ENCODE data around the gene KCNQ5. TPM values are rescaled to one million over a fixed set of nuclear protein-coding genes. Genes with fewer than 3 reads are reported as not detected.

The KCNQ5 gene
- total RNA-seq, 2 experiments from 2014 or later: 10.0 to 11.8 TPM

DNA sequence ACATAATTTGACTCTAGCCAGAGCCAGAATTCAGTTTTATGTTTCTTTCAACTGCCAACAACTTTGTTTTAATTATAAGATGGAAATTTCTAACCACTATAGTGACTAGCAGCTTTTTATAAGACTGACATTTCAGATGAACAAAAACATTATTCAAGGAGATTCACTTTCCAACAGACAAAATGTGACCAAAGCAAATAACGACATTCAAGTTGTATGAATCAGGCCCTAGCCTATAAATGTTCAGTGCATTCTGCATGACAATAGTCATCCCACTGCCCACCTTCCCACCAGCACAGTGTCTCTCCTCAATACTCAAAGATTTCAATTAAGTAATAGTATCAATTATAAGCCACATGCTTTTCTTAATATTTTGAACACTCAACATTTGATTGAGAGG, 402.7 kb downstream of the KCNQ5 start:
- CTCF ChIA-PET: no interaction called here
- Mint-ChIP-seq H3K27ac (no peak overlapping the region), H3K4me1 (ENCODE audit: low read depth) (no peaks in the 10 kb centered on the region), H3K4me3 (no peak overlapping the region), H3K36me3 (ENCODE audit: low read depth) (no peaks in the 10 kb centered on the region), H3K9me3 (ENCODE audit: insufficient read depth) (no peaks in the 10 kb centered on the region), H3K27me3 (ENCODE audit: low read depth) (no peaks in the 10 kb centered on the region)
- POLR2A ChIA-PET: interaction anchor here (0.6 kb wide), 1 partner anchor 12 kb away, joined by 3 read pairs; no protein-coding TSS in a partner anchor
- DNase-seq: no peak
- no peak for ATAC-seq

DNA sequence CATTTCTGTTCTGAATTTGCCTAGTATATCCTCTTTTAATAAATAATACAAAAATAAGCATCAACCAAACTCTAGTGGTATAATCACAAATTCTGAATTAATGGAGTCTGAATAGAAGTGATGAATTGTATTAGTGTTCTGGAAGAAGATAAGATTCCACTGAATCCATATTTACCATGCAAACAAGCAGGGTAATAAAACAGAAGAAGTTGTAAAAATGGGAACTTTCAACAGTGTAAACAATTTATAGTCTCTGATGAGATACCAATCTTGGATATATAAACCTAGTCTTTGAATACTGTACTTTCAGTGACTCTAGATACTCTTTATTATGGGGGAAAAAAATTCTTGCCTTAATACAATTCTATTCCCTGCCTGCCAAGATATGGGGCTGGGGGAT, 405.8 kb downstream of the KCNQ5 start:
- no peaks in the 10 kb centered on the region for H3K27me3 Mint-ChIP-seq (ENCODE audit: low read depth)
- no peak overlapping the region for H3K4me3 Mint-ChIP-seq
- H3K9me3 Mint-ChIP-seq (ENCODE audit: insufficient read depth): no peaks in the 10 kb centered on the region
- POLR2A ChIA-PET: no interaction called here
- ATAC-seq: no peak
- no peak overlapping the region for H3K27ac Mint-ChIP-seq
- DNase-seq: no peak
- CTCF ChIA-PET: no interaction called here
- H3K4me1 Mint-ChIP-seq (ENCODE audit: low read depth): peaks cover 2% of the 10 kb centered on the region
- H3K36me3 Mint-ChIP-seq (ENCODE audit: low read depth): no peaks in the 10 kb centered on the region

DNA sequence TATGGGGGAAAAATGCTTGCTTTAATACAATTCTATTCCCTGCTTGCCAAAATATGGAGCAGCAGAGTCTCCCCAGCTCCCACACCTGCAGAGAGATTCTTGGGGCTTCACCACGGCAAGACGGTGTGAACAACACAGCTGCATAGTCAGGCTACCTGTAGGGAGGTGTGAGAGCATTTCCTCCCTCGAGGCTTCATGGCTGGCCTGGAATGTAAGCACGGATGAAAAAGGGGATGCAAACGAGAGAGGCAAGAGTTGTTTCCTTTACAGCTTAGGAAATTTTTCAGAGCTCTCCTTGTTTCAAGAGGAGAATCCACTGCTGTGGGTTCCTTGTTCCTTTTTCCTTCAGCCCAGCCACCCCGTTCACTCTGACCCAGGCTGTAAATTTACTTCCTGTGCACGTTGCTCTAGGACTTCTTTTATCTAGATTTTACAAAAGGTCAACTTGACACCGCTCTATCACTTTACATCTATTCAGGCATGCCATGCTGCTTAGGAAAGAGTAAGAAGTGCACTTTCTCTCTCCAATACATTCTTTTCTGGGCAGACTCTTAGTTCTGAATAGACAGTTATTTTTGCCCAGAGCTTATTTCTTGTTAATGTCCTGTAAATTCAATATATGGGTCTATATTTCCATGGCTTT, 406.4 kb downstream of the KCNQ5 start:
- H3K4me1 Mint-ChIP-seq (ENCODE audit: low read depth): peaks cover 3% of the 10 kb centered on the region
- no peaks in the 10 kb centered on the region for H3K27me3 Mint-ChIP-seq (ENCODE audit: low read depth)
- no peak overlapping the region for H3K27ac Mint-ChIP-seq
- POLR2A ChIA-PET: no interaction called here
- H3K9me3 Mint-ChIP-seq (ENCODE audit: insufficient read depth): no peaks in the 10 kb centered on the region
- no peak for ATAC-seq
- no peak overlapping the region for H3K4me3 Mint-ChIP-seq
- CTCF ChIA-PET: no interaction called here
- no peak for DNase-seq
- no peaks in the 10 kb centered on the region for H3K36me3 Mint-ChIP-seq (ENCODE audit: low read depth)

DNA sequence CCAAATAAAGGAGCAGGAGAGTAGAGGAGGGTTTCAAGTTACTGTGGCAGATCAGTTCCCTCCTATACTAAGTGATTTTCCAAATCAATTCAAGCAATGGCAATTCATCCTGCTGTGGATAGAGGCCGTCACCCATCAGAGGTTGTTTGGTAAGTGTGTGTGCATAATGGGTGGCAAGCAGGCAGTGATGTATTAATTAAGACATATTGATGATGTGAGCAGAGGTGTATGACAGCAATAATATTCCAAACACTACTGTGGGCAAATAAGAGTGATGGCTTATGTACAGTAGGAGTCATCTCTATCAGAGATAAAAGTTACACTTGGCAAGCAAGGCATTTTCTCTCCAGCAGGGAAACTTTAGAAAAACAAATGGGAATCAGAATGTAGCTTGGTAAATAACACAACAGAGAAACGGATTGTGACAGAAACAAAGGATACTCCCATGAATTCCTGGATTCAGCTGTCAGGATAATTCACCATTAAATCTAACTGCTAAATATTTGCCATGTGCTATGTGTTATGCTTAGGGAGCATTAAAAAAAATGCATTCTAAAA, 407.1 kb downstream of the KCNQ5 start:
- Mint-ChIP-seq H3K36me3 (ENCODE audit: low read depth) (no peaks in the 10 kb centered on the region), H3K27ac (no peak overlapping the region)

DNA sequence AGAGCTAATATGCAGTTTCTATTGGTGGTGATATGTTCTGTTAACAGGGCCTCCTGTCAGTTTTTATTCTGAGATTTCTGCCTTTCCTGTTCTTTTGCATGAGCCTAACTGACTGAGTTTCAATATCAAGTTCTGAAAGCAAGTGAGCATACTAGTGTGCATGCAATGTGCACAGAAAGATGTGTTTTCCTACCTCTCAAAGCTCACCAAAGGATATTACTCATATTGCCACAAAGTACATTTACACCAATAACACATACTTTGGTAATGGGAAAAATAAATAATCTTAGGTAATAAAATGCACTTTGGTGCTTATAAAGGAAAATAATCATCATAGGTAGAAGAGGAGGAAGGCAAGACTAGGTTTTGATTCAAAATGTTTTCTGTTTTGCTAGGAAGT, 408.4 kb downstream of the KCNQ5 start:
- ATAC-seq (no peak), DNase-seq (no peak)
- ChIA-PET CTCF (no interaction called here), POLR2A (no interaction called here)
- H3K27ac Mint-ChIP-seq: no peak overlapping the region
- H3K4me3 Mint-ChIP-seq: no peak overlapping the region
- no peaks in the 10 kb centered on the region for H3K36me3 Mint-ChIP-seq (ENCODE audit: low read depth)
- H3K9me3 Mint-ChIP-seq (ENCODE audit: insufficient read depth): no peaks in the 10 kb centered on the region
- peaks cover 3% of the 10 kb centered on the region for H3K4me1 Mint-ChIP-seq (ENCODE audit: low read depth)
- no peaks in the 10 kb centered on the region for H3K27me3 Mint-ChIP-seq (ENCODE audit: low read depth)

More for the DNA sequence above, 407.1 kb downstream of the KCNQ5 start:
- ChIA-PET POLR2A (no interaction called here), CTCF (no interaction called here)
- no peak overlapping the region for H3K4me3 Mint-ChIP-seq
- ATAC-seq (no peak), DNase-seq (no peak)
- peaks cover 3% of the 10 kb centered on the region for H3K4me1 Mint-ChIP-seq (ENCODE audit: low read depth)
- no peaks in the 10 kb centered on the region for H3K9me3 Mint-ChIP-seq (ENCODE audit: insufficient read depth)
- no peaks in the 10 kb centered on the region for H3K27me3 Mint-ChIP-seq (ENCODE audit: low read depth)

DNA sequence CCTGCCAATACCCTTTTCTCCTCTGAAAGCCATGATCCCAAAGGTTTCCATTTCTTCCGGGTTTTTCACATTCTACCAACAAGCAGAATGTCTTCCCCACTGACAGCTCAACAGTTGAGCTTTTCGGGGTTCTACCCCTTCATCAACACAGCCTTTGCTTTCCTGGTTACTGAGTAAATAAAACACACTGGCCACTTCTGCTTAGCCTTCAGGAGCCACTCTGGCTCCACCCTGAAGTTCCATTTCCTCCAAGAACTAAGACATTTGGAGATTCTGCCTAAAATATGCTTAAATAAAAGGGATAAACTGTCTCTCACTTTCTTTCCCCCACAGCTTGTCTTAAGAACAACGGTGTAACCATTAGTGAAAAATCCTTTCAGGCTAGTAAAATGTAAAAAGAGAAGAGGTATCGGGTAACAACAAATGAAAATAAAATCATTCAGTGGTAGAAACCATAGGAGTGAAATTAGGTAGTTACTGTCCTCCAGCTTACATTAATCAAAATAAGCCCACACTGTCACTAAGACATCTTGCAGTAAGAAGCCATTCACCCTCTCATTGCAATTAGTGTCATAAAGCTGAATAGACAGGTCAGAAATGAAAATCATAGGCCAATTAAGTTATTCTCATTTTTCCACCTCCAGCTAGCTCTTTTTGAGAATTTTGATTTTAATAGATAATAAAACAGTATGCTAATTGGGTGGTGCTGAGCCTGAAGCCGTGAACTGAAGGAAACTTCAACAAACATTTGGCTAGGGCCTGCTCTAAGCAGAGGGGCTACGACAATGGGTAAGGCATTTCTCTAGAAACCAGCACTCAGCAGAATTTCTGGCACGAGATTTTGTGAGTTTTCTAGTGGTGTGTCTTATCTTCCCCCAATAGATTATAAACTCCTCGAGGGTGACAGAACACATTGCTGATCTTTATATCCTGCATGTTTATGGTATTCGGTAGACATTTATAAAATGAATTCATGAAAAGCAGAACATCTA, 409.2 kb downstream of the KCNQ5 start:
- ChIA-PET POLR2A (no interaction called here), CTCF (no interaction called here)
- Mint-ChIP-seq H3K4me1 (ENCODE audit: low read depth) (peaks cover 3% of the 10 kb centered on the region), H3K27ac (no peak overlapping the region), H3K9me3 (ENCODE audit: insufficient read depth) (no peaks in the 10 kb centered on the region), H3K4me3 (no peak overlapping the region), H3K36me3 (ENCODE audit: low read depth) (no peaks in the 10 kb centered on the region), H3K27me3 (ENCODE audit: low read depth) (no peaks in the 10 kb centered on the region)
- ATAC-seq (no peak), DNase-seq (no peak)

DNA sequence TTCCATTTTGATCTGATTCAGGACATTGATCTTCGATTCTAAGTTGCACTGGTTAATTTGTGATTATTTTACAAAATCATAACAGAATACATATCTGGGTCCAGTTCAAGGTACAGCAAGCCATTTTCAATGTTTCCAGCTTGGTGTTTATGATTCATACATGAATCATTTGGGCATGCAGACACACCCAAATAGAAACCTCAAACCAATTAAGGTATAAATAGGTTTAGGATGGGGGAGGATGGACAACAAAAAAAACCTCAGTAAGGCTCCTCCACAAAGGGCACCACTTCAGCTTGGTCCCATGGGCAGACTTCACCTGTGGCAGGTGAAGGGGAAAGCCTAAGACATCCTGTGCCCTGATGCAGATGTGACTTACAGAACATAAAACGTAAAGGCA, 410.7 kb downstream of the KCNQ5 start:
- POLR2A ChIA-PET: no interaction called here
- ATAC-seq (no peak), DNase-seq (no peak)
- Mint-ChIP-seq H3K27ac (no peak overlapping the region), H3K4me3 (no peak overlapping the region), H3K36me3 (ENCODE audit: low read depth) (no peaks in the 10 kb centered on the region), H3K27me3 (ENCODE audit: low read depth) (no peaks in the 10 kb centered on the region), H3K9me3 (ENCODE audit: insufficient read depth) (no peaks in the 10 kb centered on the region), H3K4me1 (ENCODE audit: low read depth) (peaks cover 3% of the 10 kb centered on the region)
- CTCF ChIA-PET: no interaction called here

DNA sequence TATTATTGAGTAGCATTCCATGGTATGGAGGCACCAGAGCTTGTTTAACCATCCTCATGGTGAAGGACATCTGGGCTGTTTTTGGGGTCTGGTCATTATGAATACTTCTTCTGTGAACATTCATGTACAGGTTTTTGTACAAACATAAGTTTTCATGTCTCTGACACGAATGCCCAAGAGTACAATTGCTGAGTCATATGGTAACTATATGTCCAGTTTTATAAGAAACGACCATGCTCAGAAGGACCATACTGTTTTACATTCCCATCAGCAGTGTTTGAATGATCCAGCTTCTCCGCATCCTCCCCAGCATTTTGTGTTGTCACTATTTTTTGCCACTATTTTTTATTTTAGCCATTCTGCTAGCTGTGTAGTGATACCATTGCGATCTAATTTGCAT, 414.8 kb downstream of the KCNQ5 start:
- H3K4me1 Mint-ChIP-seq (ENCODE audit: low read depth): peaks cover 3% of the 10 kb centered on the region
- POLR2A ChIA-PET: no interaction called here
- H3K4me3 Mint-ChIP-seq: no peak overlapping the region
- peaks cover 4% of the 10 kb centered on the region for H3K36me3 Mint-ChIP-seq (ENCODE audit: low read depth)
- DNase-seq: no peak
- peaks cover 11% of the 10 kb centered on the region for H3K9me3 Mint-ChIP-seq (ENCODE audit: insufficient read depth)
- no peak for ATAC-seq
- no peaks in the 10 kb centered on the region for H3K27me3 Mint-ChIP-seq (ENCODE audit: low read depth)
- no peak overlapping the region for H3K27ac Mint-ChIP-seq
- CTCF ChIA-PET: no interaction called here

DNA sequence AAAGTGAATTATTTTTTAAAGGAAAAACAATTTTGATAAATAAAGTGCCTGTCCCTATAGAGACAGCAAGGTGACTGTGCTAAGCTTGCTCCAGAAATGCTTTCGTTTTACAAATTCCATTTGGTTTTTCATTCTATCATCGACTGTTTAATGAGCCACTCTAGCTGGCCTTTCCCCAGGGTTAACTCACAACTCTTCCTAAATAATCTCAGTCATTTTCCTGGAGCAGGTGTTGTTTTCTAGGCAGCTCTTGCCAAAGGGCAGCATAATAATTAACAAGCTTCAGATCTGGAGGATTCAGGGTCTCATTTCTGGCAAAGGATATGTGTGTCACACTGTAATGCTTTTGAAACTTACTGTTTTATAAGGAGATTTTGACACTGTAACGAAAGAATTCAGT, 419.2 kb downstream of the KCNQ5 start:
- H3K27ac Mint-ChIP-seq: no peak overlapping the region
- H3K9me3 Mint-ChIP-seq (ENCODE audit: insufficient read depth): peaks cover 11% of the 10 kb centered on the region
- no peaks in the 10 kb centered on the region for H3K27me3 Mint-ChIP-seq (ENCODE audit: low read depth)
- H3K36me3 Mint-ChIP-seq (ENCODE audit: low read depth): peaks cover 4% of the 10 kb centered on the region
- ChIA-PET POLR2A (no interaction called here), CTCF (no interaction called here)
- no peak overlapping the region for H3K4me3 Mint-ChIP-seq
- no peak for DNase-seq
- ATAC-seq: no peak
- no peaks in the 10 kb centered on the region for H3K4me1 Mint-ChIP-seq (ENCODE audit: low read depth)

DNA sequence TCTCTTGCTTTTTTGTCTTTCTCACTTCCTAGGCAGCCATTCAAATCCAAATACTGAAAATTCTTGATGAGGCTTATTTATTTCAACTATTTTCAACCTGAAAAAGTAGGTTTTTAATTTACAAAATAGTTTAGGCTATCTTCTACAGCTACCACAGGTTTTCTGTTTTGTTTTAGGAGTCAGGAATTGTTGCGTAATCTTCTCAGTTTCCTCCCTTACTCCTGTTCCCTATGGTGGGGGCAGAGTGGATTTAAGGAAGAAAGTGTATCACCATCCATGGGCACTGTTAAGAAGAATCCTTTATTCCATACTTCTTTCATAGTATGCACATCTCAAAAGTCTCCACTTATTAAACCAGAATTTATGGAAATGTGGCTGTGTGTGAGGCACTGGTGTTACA, 421.0 kb downstream of the KCNQ5 start:
- Mint-ChIP-seq H3K4me3 (no peak overlapping the region), H3K36me3 (ENCODE audit: low read depth) (peaks cover 4% of the 10 kb centered on the region), H3K9me3 (ENCODE audit: insufficient read depth) (peaks cover 11% of the 10 kb centered on the region), H3K27me3 (ENCODE audit: low read depth) (no peaks in the 10 kb centered on the region), H3K27ac (no peak overlapping the region), H3K4me1 (ENCODE audit: low read depth) (no peaks in the 10 kb centered on the region)
- ChIA-PET CTCF (no interaction called here), POLR2A (no interaction called here)
- ATAC-seq (no peak), DNase-seq (no peak)

DNA sequence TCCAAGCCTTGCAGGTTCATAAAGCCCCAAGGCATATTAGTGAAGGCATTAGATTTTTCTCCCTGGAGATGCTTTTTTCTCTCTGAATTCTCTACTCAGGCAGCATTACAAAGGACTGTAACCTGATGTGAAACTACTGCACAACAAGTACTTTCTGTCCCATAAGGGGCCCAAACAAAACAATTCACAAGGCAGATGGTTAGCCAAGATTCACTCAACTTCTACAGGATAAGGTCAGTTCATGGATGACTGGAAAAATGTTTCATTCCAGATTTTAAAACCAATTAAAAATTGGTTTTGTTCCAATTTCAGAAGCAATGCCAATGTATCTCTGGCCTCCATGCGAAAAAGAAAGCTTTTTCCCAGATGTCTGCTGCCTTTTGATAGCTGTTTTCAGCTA, 421.6 kb downstream of the KCNQ5 start:
- DNase-seq (no peak), ATAC-seq (no peak)
- no peak overlapping the region for H3K4me3 Mint-ChIP-seq
- peaks cover 4% of the 10 kb centered on the region for H3K36me3 Mint-ChIP-seq (ENCODE audit: low read depth)
- ChIA-PET CTCF (no interaction called here), POLR2A (no interaction called here)
- H3K9me3 Mint-ChIP-seq (ENCODE audit: insufficient read depth): peaks cover 11% of the 10 kb centered on the region
- no peaks in the 10 kb centered on the region for H3K27me3 Mint-ChIP-seq (ENCODE audit: low read depth)
- no peak overlapping the region for H3K27ac Mint-ChIP-seq
- no peaks in the 10 kb centered on the region for H3K4me1 Mint-ChIP-seq (ENCODE audit: low read depth)

DNA sequence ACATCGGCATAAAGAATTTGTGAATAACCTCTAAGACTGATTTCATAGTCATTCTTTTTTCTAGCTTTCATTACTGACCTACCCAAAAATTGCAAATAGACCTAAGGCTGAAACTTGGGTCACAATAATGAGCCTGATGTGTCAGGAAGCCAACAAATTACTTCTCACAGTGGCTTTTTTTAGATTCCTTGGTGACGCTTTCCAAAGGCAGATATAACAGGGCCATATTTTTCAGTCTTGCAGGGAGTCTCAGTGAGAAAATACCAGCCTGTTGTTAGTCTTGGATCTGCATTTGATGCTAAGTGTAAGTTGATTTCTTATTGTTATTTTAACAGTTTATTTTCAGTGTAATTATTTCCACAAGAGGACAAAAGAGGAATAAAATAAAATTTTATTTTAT, 423.7 kb downstream of the KCNQ5 start:
- POLR2A ChIA-PET: no interaction called here
- H3K4me3 Mint-ChIP-seq: no peak overlapping the region
- H3K36me3 Mint-ChIP-seq (ENCODE audit: low read depth): no peaks in the 10 kb centered on the region
- H3K27me3 Mint-ChIP-seq (ENCODE audit: low read depth): no peaks in the 10 kb centered on the region
- ATAC-seq (no peak), DNase-seq (no peak)
- no peaks in the 10 kb centered on the region for H3K9me3 Mint-ChIP-seq (ENCODE audit: insufficient read depth)
- no peak overlapping the region for H3K27ac Mint-ChIP-seq
- CTCF ChIA-PET: no interaction called here
- H3K4me1 Mint-ChIP-seq (ENCODE audit: low read depth): no peaks in the 10 kb centered on the region
